Measurements from ENCODE around the gene MIA3. TPM values are rescaled to one million over a fixed set of nuclear protein-coding genes. Genes with fewer than 3 reads are reported as not detected.

Gene MIA3
- total RNA-seq, 1 donor: 68.8 TPM

- H3K36me3 ChIP-seq (ENCODE audit: insufficient read depth, low read length): no peaks in the 10 kb centered on the region
- H4K20me1 ChIP-seq (ENCODE audit: insufficient read depth, low read length): no peaks in the 10 kb centered on the region
- peaks cover 2% of the 10 kb centered on the region for H3K79me2 ChIP-seq (ENCODE audit: insufficient read depth, low read length)
- peaks cover 16% of the 10 kb centered on the region for H3K27me3 ChIP-seq (ENCODE audit: insufficient read depth, low read length)
- H3K4me3 ChIP-seq (ENCODE audit: insufficient read depth, low read length): no peak overlapping the region
- no peaks in the 10 kb centered on the region for H3K9me3 ChIP-seq (ENCODE audit: low read depth, low read length)
- H3K4me1 ChIP-seq (ENCODE audit: insufficient read depth, low read length): peaks cover 9% of the 10 kb centered on the region
- no peak overlapping the region for H3K4me2 ChIP-seq (ENCODE audit: insufficient read depth, low read length)
- H2AFZ ChIP-seq (ENCODE audit: low read length): no peak overlapping the region
- TF ChIP-seq CTCF (IDR thresholded peaks at IDR 0.05; ENCODE audit: extremely low read depth, low read depth, low read length): no peak
- DNase-seq (ENCODE audit: insufficient read length, low spot score, missing footprints): no peak
- H3K27ac ChIP-seq (ENCODE audit: low read depth, low read length): no peak overlapping the region
Measured at GRCh38 chr1:222613627-222614026, 4.3 kb upstream of the MIA3 start.

GRCh38 chr1:222616525-222616924 is 1.4 kb upstream of the MIA3 start:
- Histone ChIP-seq H3K9me3 (ENCODE audit: low read depth, low read length) (no peaks in the 10 kb centered on the region), H3K4me1 (ENCODE audit: insufficient read depth, low read length) (peaks cover 16% of the 10 kb centered on the region), H3K4me2 (ENCODE audit: insufficient read depth, low read length) (peak overlapping the region; percentile 84), H2AFZ (ENCODE audit: low read length) (no peak overlapping the region), H3K27ac (ENCODE audit: low read depth, low read length) (peak overlapping the region; percentile 67), H4K20me1 (ENCODE audit: insufficient read depth, low read length) (peaks cover 7% of the 10 kb centered on the region), H3K4me3 (ENCODE audit: insufficient read depth, low read length) (no peak overlapping the region), H3K27me3 (ENCODE audit: insufficient read depth, low read length) (peaks cover 16% of the 10 kb centered on the region), H3K36me3 (ENCODE audit: insufficient read depth, low read length) (peaks cover 6% of the 10 kb centered on the region), H3K79me2 (ENCODE audit: insufficient read depth, low read length) (peaks cover 30% of the 10 kb centered on the region)
- DNase-seq (ENCODE audit: insufficient read length, low spot score, missing footprints): peak; percentile 95
- TF ChIP-seq CTCF (IDR thresholded peaks at IDR 0.05; ENCODE audit: extremely low read depth, low read depth, low read length): no peak

- H3K79me2 ChIP-seq (ENCODE audit: insufficient read depth, low read length): peaks cover 30% of the 10 kb centered on the region
- peaks cover 7% of the 10 kb centered on the region for H3K36me3 ChIP-seq (ENCODE audit: insufficient read depth, low read length)
- H3K4me2 ChIP-seq (ENCODE audit: insufficient read depth, low read length): peak overlapping the region; percentile 84
- DNase-seq (ENCODE audit: insufficient read length, low spot score, missing footprints): peak; percentile 96
- H3K27ac ChIP-seq (ENCODE audit: low read depth, low read length): peak overlapping the region; percentile 67
- H2AFZ ChIP-seq (ENCODE audit: low read length): peak overlapping the region; percentile 69
- TF ChIP-seq CTCF (IDR thresholded peaks at IDR 0.05; ENCODE audit: extremely low read depth, low read depth, low read length): no peak
- H3K9me3 ChIP-seq (ENCODE audit: low read depth, low read length): no peaks in the 10 kb centered on the region
- peak overlapping the region; percentile 68 for H3K4me3 ChIP-seq (ENCODE audit: insufficient read depth, low read length)
- peaks cover 16% of the 10 kb centered on the region for H3K4me1 ChIP-seq (ENCODE audit: insufficient read depth, low read length)
- peaks cover 7% of the 10 kb centered on the region for H4K20me1 ChIP-seq (ENCODE audit: insufficient read depth, low read length)
- H3K27me3 ChIP-seq (ENCODE audit: insufficient read depth, low read length): peaks cover 16% of the 10 kb centered on the region
Measured at GRCh38 chr1:222617367-222617951, 438 bp upstream of the MIA3 start.

- Histone ChIP-seq H3K27me3 (ENCODE audit: insufficient read depth, low read length) (no peaks in the 10 kb centered on the region), H3K4me3 (ENCODE audit: insufficient read depth, low read length) (peak overlapping the region; percentile 83), H3K27ac (ENCODE audit: low read depth, low read length) (peak overlapping the region; percentile 51), H3K36me3 (ENCODE audit: insufficient read depth, low read length) (peaks cover 8% of the 10 kb centered on the region), H3K4me1 (ENCODE audit: insufficient read depth, low read length) (peaks cover 16% of the 10 kb centered on the region), H4K20me1 (ENCODE audit: insufficient read depth, low read length) (peaks cover 7% of the 10 kb centered on the region), H2AFZ (ENCODE audit: low read length) (peak overlapping the region; percentile 82), H3K4me2 (ENCODE audit: insufficient read depth, low read length) (peak overlapping the region; percentile 83), H3K9me3 (ENCODE audit: low read depth, low read length) (no peaks in the 10 kb centered on the region), H3K79me2 (ENCODE audit: insufficient read depth, low read length) (peaks cover 30% of the 10 kb centered on the region)
- DNase-seq (ENCODE audit: insufficient read length, low spot score, missing footprints): peak; percentile 91
- TF ChIP-seq CTCF (IDR thresholded peaks at IDR 0.05; ENCODE audit: extremely low read depth, low read depth, low read length): no peak
Measured at GRCh38 chr1:222618880-222619596, 1.1 kb downstream of the MIA3 start.
